ENCODE results near the gene BMPR1A. TPM values are rescaled to one million over a fixed set of nuclear protein-coding genes. Genes with fewer than 3 reads are reported as not detected.
"Not testable (repeated sequence)": the region's sequence is repeated elsewhere in the genome, so short reads cannot be mapped to it uniquely, and the experiment has no call there.

Gene BMPR1A
- total RNA-seq, 1 donor from 2014 or later = 84.7 TPM

- peak; percentile 64 for DNase-seq (ENCODE audit: extremely low spot score, unreplicated experiment)
- TF ChIP-seq CTCF (conservative IDR thresholded peaks at IDR 0.05) = peak; percentile 62
- Mint-ChIP-seq H3K4me1 (ENCODE audit: unreplicated experiment) (peaks cover 23% of the 10 kb centered on the region), H3K27ac (no peak overlapping the region), H3K9me3 (no peaks in the 10 kb centered on the region), H3K36me3 (no peaks in the 10 kb centered on the region), H3K4me3 (no peak overlapping the region), H3K27me3 (peaks cover 4% of the 10 kb centered on the region)
These were observed 189.2 kb downstream of the BMPR1A start for GRCh38 chr10:86945361-86946212.

- H3K27ac Mint-ChIP-seq = no peak overlapping the region
- H3K4me3 Mint-ChIP-seq = no peak overlapping the region
- DNase-seq (ENCODE audit: extremely low spot score, unreplicated experiment) = peak; percentile 64
- no peaks in the 10 kb centered on the region for H3K9me3 Mint-ChIP-seq
- H3K36me3 Mint-ChIP-seq = no peaks in the 10 kb centered on the region
- TF ChIP-seq CTCF (conservative IDR thresholded peaks at IDR 0.05) = no peak
- H3K4me1 Mint-ChIP-seq (ENCODE audit: unreplicated experiment) = peaks cover 24% of the 10 kb centered on the region
- H3K27me3 Mint-ChIP-seq = peaks cover 4% of the 10 kb centered on the region
These were observed 190.1 kb downstream of the BMPR1A start for GRCh38 chr10:86946213-86947155.

GRCh38 chr10:86947806-86948205 lies 191.4 kb downstream of the BMPR1A start:
- H3K9me3 Mint-ChIP-seq = peaks cover 11% of the 10 kb centered on the region
- H3K4me1 Mint-ChIP-seq (ENCODE audit: unreplicated experiment) = peaks cover 24% of the 10 kb centered on the region
- H3K27ac Mint-ChIP-seq; H3K4me3 Mint-ChIP-seq; DNase-seq (ENCODE audit: extremely low spot score, unreplicated experiment); H3K36me3 Mint-ChIP-seq; H3K27me3 Mint-ChIP-seq: not testable (repeated sequence)

- Mint-ChIP-seq H3K9me3 (peaks cover 14% of the 10 kb centered on the region), H3K27me3 (peaks cover 4% of the 10 kb centered on the region), H3K4me1 (ENCODE audit: unreplicated experiment) (peaks cover 28% of the 10 kb centered on the region), H3K4me3 (peak overlapping the region; percentile 18), H3K36me3 (peaks cover 8% of the 10 kb centered on the region), H3K27ac (peak overlapping the region; percentile 86)
- DNase-seq (ENCODE audit: extremely low spot score, unreplicated experiment) = no peak
- TF ChIP-seq CTCF (conservative IDR thresholded peaks at IDR 0.05) = no peak
These were observed 193.9 kb downstream of the BMPR1A start for GRCh38 chr10:86950349-86950748.

- Mint-ChIP-seq H3K36me3 (peaks cover 8% of the 10 kb centered on the region), H3K27me3 (peaks cover 4% of the 10 kb centered on the region), H3K4me1 (ENCODE audit: unreplicated experiment) (peaks cover 23% of the 10 kb centered on the region), H3K4me3 (no peak overlapping the region), H3K9me3 (peaks cover 14% of the 10 kb centered on the region), H3K27ac (peak overlapping the region; percentile 86)
- no peak for DNase-seq (ENCODE audit: extremely low spot score, unreplicated experiment)
- TF ChIP-seq CTCF (conservative IDR thresholded peaks at IDR 0.05) = no peak
These were observed 194.9 kb downstream of the BMPR1A start for GRCh38 chr10:86951184-86951761.
